ENCODE measurements around the gene KIF12.

DNA sequence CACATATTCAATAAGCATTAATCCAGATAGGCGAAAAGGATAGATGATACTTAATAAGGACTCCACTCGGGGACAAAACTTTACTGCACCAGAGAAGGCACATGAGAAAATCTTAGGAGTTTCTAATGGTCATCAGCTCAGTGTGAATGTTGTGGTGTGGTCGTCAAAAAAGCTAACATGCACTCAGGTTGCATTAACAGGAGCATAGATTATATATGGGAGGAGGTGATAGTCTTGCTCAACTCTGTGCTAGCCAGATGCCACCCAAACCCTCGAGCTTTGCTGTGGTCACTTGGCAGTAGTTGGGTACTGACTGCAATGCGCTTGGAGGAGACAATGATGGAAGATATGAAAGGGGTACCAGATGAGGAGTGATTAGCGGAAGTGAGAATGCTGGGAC lies 47.6 kb upstream of the KIF12 start:
- no peak for TF ChIP-seq POLR2AphosphoS5 (IDR thresholded peaks at IDR 0.05; ENCODE audit: low read depth, low read length)
- TF ChIP-seq POLR2A (IDR thresholded peaks at IDR 0.05; ENCODE audit: low read depth, low read length): no peak
- no peak for TF ChIP-seq TAF1 (IDR thresholded peaks at IDR 0.05; ENCODE audit: borderline replicate concordance, low read depth, low read length)

Data from GM12892 (cell line).